ENCODE data around the gene KATNAL2. TPM values are rescaled to one million over a fixed set of nuclear protein-coding genes. Genes with fewer than 3 reads are reported as not detected.

KATNAL2 gene
- polyA plus RNA-seq, 2 of the 4 experiments (the other 2 are of a cell fraction) = 4.0 to 5.4 TPM

GRCh38 chr18:47141289-47141688, 223.9 kb downstream of the KATNAL2 start:
- Histone ChIP-seq H3K4me3 (no peak overlapping the region), H3K4me1 (no peaks in the 10 kb centered on the region), H3K9me3 (no peaks in the 10 kb centered on the region), H3K27ac (no peak overlapping the region), H3K4me2 (no peak overlapping the region)
- ChIA-PET CTCF (no interaction called here), POLR2A (no interaction called here)
- no peak for TF ChIP-seq CBX2 (IDR thresholded peaks at IDR 0.05; ENCODE audit: borderline replicate concordance, low read depth)
- no peak for TF ChIP-seq HES2 (IDR thresholded peaks at IDR 0.05)
- TF ChIP-seq HEYL (CRISPR knock-in tag; IDR thresholded peaks at IDR 0.05) = no peak
- no peak for TF ChIP-seq BHLHE40 (IDR thresholded peaks at IDR 0.05; ENCODE audit: low read depth, low read length)
- no peak for TF ChIP-seq MAX (IDR thresholded peaks at IDR 0.05)
- no peak for TF ChIP-seq KDM1A (IDR thresholded peaks at IDR 0.05; ENCODE audit: low read depth)
- no peak for TF ChIP-seq RARB (CRISPR knock-in tag; IDR thresholded peaks at IDR 0.05)
- TF ChIP-seq ELK1 (IDR thresholded peaks at IDR 0.05; ENCODE audit: low read depth, low read length) = no peak
- TF ChIP-seq HOXB13 (CRISPR knock-in tag; IDR thresholded peaks at IDR 0.05; ENCODE audit: low read depth) = no peak
- ATAC-seq (no peak), DNase-seq (ENCODE audit: low read depth in 1 of 2, low spot score in 1 of 2) (no peak), FAIRE-seq (no peak)

GRCh38 chr18:47143153-47143552, 225.8 kb downstream of the KATNAL2 start:
- TF ChIP-seq E2F6 (IDR thresholded peaks at IDR 0.05; ENCODE audit: borderline replicate concordance, low read depth) (no peak), CEBPB (IDR thresholded peaks at IDR 0.05) (0 out of 4 replicates have a peak, but pooled peaks of 1 of the 2 experiments have one; percentile 32)
- H3K4me2 ChIP-seq = no peak overlapping the region
- ATAC-seq (no peak), DNase-seq (ENCODE audit: low read depth in 1 of 2, low spot score in 1 of 2) (no peak), FAIRE-seq (no peak)
- ChIA-PET CTCF (no interaction called here), POLR2A (no interaction called here)
- no peak overlapping the region for H3K4me3 ChIP-seq
- whole genome bisulfite sequencing (ENCODE audit: missing lambda C conversion rate) = 96% methylated on average over 5 of the region's 5 CpGs
- no peaks in the 10 kb centered on the region for H3K9me3 ChIP-seq
- no peak overlapping the region for H3K27ac ChIP-seq
- H3K4me1 ChIP-seq = no peaks in the 10 kb centered on the region

GRCh38 chr18:47143899-47144485, 226.6 kb downstream of the KATNAL2 start:
- Histone ChIP-seq H3K4me1 (0 out of 3 replicates have a peak, but pooled peaks cover 3% of the 10 kb centered on the region), H3K27ac (no peak overlapping the region), H3K4me2 (no peak overlapping the region), H3K4me3 (no peak overlapping the region), H3K9me3 (no peaks in the 10 kb centered on the region)
- TF ChIP-seq MYC (IDR thresholded peaks at IDR 0.05; ENCODE audit: borderline replicate concordance, low read length) = no peak
- no peak for TF ChIP-seq JUNB (IDR thresholded peaks at IDR 0.05)
- TF ChIP-seq HOXB13 (CRISPR knock-in tag; IDR thresholded peaks at IDR 0.05; ENCODE audit: low read depth) = no peak
- TF ChIP-seq RNF2 (IDR thresholded peaks at IDR 0.05; ENCODE audit: borderline replicate concordance, low read depth) = no peak
- TF ChIP-seq HOXA7 (CRISPR knock-in tag; IDR thresholded peaks at IDR 0.05) = no peak
- no peak for TF ChIP-seq ELK1 (IDR thresholded peaks at IDR 0.05; ENCODE audit: low read depth, low read length)
- no peak for TF ChIP-seq MAZ (IDR thresholded peaks at IDR 0.05; ENCODE audit: borderline replicate concordance, low read depth, low read length)
- no peak for TF ChIP-seq POLR2AphosphoS2 (conservative IDR thresholded peaks at IDR 0.05; ENCODE audit: low read length)
- no peak for TF ChIP-seq HDAC2 (IDR thresholded peaks at IDR 0.05)
- WGBS (ENCODE audit: missing lambda C conversion rate) = 95% methylated on average over 4 of the region's 4 CpGs
- CTCF ChIA-PET = no interaction called here
- POLR2A ChIA-PET = no interaction called here
- DNase-seq (ENCODE audit: low read depth in 1 of 2, low spot score in 1 of 2) (no peak), FAIRE-seq (no peak), ATAC-seq (no peak)

Data from A549 (cell line).